Panc1 (cell line): ENCODE results near the gene CYSRT1. TPM values are rescaled to one million over a fixed set of nuclear protein-coding genes. Genes with fewer than 3 reads are reported as not detected.

ENCODE experiments used
- ATAC-seq: fragments of 200-7000 bp; cut with Tn5 transposase; 2 replicates; pipeline ENCODE4 v1.9.1; 2020; ENCODE audit warnings: mild to moderate bottlenecking, moderate library complexity
- BruUV-seq: library from RNA; stranded (reverse); fragments of 400-500 nt; replicated peaks from 2 replicates; lab custom pipeline; 2021; lab: Mats Ljungman, UMichigan
- CTCF ChIA-PET: fragments of 300-600 bp; sonication (Branson Sonifier 250); formaldehyde crosslinking; loops from one replicate; lab custom pipeline; 2022; ENCODE audit warnings: antibody characterized with exemption; lab: Charles Lee
- POLR2A ChIA-PET: fragments of 300-600 bp; sonication (Branson Sonifier 250); formaldehyde crosslinking; loops from one replicate; lab custom pipeline; 2022; ENCODE audit warnings: antibody characterized with exemption; lab: Charles Lee
- DNase-seq: peaks from one replicate; pipeline ENCODE4 v3.0.0-alpha.2; 2010; ENCODE audit warnings: low read depth, low spot score
- H3K27ac ChIP-seq: 2 replicates; pipeline ENCODE4 v1.5.1; 2011; ENCODE audit warnings: mild to moderate bottlenecking, low read length, inconsistent platforms
- H3K27me3 ChIP-seq: fragments of 200-500 bp; sonication (Bioruptor generic); 2 replicates; pipeline ENCODE4 v1.6.0; 2014; ENCODE audit warnings: low read length, inconsistent platforms; ENCODE audit not compliant: control insufficient read depth, insufficient read depth
- H3K36me3 ChIP-seq: fragments of 200-500 bp; sonication (Bioruptor generic); 2 replicates; pipeline ENCODE4 v1.5.1; 2014; ENCODE audit warnings: inconsistent platforms, mild to moderate bottlenecking, low read length, moderate library complexity; ENCODE audit not compliant: control insufficient read depth, insufficient read depth
- H3K4me1 ChIP-seq: 2 replicates; pipeline ENCODE4 v1.5.1; 2011; ENCODE audit warnings: inconsistent platforms, mild to moderate bottlenecking, low read length, moderate library complexity; ENCODE audit not compliant: control insufficient read depth, insufficient read depth
- H3K4me3 ChIP-seq, 2 experiments: 2 replicates each; pipeline ENCODE4 v1.5.1; 2011 to 2012; ENCODE audit warnings: low read depth in 2 of 2, low read length in 2 of 2, mild to moderate bottlenecking in 2 of 2, inconsistent platforms in 1 of 2, moderate library complexity in 1 of 2
- H3K9me3 ChIP-seq: fragments of 200-500 bp; sonication (Bioruptor generic); 2 replicates; pipeline ENCODE4 v1.5.1; 2014; ENCODE audit warnings: low read depth, mild to moderate bottlenecking, inconsistent platforms, low read length, moderate library complexity; ENCODE audit not compliant: control insufficient read depth, insufficient read depth
- POLR2AphosphoS5 ChIP-seq: IDR thresholded peaks from 2 replicates; pipeline ENCODE4 v1.6.1; 2012; ENCODE audit warnings: mild to moderate bottlenecking, low read depth, low read length, moderate library complexity
- SIN3A ChIP-seq: IDR thresholded peaks from 2 replicates; pipeline ENCODE4 v1.6.1; 2012; ENCODE audit warnings: low read depth, mild to moderate bottlenecking, low read length, moderate library complexity, borderline replicate concordance; ENCODE audit not compliant: insufficient read depth
- TCF7L2 ChIP-seq: IDR thresholded peaks from 2 replicates; pipeline ENCODE4 v1.6.1; 2011; ENCODE audit warnings: mild to moderate bottlenecking, low read depth, low read length, inconsistent platforms
- in situ Hi-C: cut with HindIII; loops from 2 replicates; pipeline ENCODE4 v1.10.0; 2016; ENCODE audit warnings: low sequenced_read_pairs, low pct_unique_long_range_greater_than_20kb
- intact Hi-C: fragments of 100-400 bp; cut with micrococcal nuclease; formaldehyde crosslinking; loops from one replicate; pipeline ENCODE4 v1.10.0; 2022; ENCODE audit not compliant: unreplicated experiment
- total RNA-seq: library from RNA; stranded (reverse); gene quantifications from one replicate; pipeline ENCODE4 v1.2.1, GENCODE V29; 2021; ENCODE audit not compliant: unreplicated experiment
- TF ChIP-seq, protein P1 (sequence below): fragments of 450-650 bp; IDR thresholded peaks from 2 replicates; pipeline ENCODE4 v1.5.1; 2017; ENCODE audit warnings: mild to moderate bottlenecking
- TF ChIP-seq, protein P2 (sequence below), 2 experiments: IDR thresholded peaks; 2 replicates each; pipeline ENCODE4 v1.6.1; 2011 to 2012; ENCODE audit warnings: low read depth in 2 of 2, control low read depth in 1 of 2, low read length in 1 of 2, mild to moderate bottlenecking in 1 of 2, moderate library complexity in 1 of 2; ENCODE audit not compliant: insufficient read depth in 1 of 2

CYSRT1 gene
- total RNA-seq, 1 experiment from 2014 or later, result 0.67 TPM

DNA sequence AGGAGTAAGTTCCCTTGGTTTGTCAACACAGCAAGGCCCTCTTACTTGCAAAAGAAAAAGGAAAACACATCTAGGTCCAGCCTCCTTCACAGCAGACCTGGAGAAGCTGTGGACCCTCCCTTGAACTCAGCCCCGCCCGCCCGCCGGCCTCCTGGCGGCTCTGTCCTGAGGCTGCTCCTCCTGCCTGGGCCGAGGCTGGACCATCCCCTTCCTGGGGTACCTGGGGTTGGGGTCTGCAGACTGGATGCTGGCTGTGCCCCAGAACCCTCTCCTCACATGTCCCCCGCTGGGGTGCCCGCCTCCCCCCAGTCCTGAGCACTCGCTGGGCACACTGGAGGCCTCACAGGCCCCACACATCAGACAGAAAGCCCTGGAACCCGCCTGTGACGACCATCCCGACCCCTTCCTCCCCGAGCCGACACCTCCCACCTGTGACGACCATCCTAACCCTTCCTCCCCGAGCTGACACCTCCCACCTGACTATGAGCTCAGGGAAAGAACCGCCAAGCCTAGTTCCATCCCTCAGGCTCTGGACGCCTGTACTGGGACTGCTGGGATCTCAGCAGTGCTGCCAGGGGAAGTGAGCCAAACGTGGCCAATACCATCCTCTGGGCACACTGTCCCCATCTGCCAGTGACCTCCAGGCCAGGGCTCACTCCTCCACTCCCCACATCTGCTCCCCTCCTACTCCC lies 45.9 kb upstream of the CYSRT1 start:
- no peaks in the 10 kb centered on the region for H3K27me3 ChIP-seq
- BruUV-seq, result no TSS peak
- DNase-seq (no peak), ATAC-seq (no peak)
- intact Hi-C loops (no loop called here), in situ Hi-C loops (no loop called here)
- H3K4me3 ChIP-seq, result no peak overlapping the region
- no peaks in the 10 kb centered on the region for H3K4me1 ChIP-seq
- POLR2A ChIA-PET, result no interaction called here
- CTCF ChIA-PET, result no interaction called here
- TF ChIP-seq TCF7L2 (no peak), SIN3A (no peak)
- TF ChIP-seq, protein P1, sequence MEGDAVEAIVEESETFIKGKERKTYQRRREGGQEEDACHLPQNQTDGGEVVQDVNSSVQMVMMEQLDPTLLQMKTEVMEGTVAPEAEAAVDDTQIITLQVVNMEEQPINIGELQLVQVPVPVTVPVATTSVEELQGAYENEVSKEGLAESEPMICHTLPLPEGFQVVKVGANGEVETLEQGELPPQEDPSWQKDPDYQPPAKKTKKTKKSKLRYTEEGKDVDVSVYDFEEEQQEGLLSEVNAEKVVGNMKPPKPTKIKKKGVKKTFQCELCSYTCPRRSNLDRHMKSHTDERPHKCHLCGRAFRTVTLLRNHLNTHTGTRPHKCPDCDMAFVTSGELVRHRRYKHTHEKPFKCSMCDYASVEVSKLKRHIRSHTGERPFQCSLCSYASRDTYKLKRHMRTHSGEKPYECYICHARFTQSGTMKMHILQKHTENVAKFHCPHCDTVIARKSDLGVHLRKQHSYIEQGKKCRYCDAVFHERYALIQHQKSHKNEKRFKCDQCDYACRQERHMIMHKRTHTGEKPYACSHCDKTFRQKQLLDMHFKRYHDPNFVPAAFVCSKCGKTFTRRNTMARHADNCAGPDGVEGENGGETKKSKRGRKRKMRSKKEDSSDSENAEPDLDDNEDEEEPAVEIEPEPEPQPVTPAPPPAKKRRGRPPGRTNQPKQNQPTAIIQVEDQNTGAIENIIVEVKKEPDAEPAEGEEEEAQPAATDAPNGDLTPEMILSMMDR, result no peak
- no peak overlapping the region for H3K27ac ChIP-seq
- H3K36me3 ChIP-seq, result no peaks in the 10 kb centered on the region
- H3K9me3 ChIP-seq, result no peaks in the 10 kb centered on the region

DNA sequence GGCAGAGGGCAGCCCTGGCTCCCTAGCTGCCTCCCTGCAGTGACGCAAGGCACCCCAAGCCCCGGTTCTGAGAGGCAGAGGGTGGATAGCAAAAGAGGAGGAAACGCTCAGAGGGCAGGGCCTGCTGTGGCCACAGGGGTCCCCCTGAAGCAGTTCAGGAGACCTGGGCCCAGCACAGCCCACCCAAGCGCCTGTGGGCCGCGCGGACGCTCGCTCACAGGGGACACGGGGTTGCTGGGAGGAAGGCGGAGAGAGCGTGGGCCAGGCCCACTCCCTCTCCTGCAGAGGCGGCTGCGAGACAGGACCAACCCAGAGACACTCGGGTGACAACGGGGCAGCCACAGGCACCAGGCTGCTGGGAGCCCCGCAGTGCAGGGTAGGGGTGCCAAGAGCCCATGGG lies 45.2 kb upstream of the CYSRT1 start:
- ChIA-PET POLR2A (no interaction called here), CTCF (no interaction called here)
- Histone ChIP-seq H3K9me3 (no peaks in the 10 kb centered on the region), H3K27ac (no peak overlapping the region), H3K4me1 (no peaks in the 10 kb centered on the region), H3K36me3 (no peaks in the 10 kb centered on the region), H3K27me3 (no peaks in the 10 kb centered on the region), H3K4me3 (no peak overlapping the region)
- DNase-seq, result no peak
- intact Hi-C loops, result no loop called here
- in situ Hi-C loops, result no loop called here
- TF ChIP-seq POLR2AphosphoS5 (no peak), TCF7L2 (no peak), SIN3A (no peak)
- TF ChIP-seq, protein P2, sequence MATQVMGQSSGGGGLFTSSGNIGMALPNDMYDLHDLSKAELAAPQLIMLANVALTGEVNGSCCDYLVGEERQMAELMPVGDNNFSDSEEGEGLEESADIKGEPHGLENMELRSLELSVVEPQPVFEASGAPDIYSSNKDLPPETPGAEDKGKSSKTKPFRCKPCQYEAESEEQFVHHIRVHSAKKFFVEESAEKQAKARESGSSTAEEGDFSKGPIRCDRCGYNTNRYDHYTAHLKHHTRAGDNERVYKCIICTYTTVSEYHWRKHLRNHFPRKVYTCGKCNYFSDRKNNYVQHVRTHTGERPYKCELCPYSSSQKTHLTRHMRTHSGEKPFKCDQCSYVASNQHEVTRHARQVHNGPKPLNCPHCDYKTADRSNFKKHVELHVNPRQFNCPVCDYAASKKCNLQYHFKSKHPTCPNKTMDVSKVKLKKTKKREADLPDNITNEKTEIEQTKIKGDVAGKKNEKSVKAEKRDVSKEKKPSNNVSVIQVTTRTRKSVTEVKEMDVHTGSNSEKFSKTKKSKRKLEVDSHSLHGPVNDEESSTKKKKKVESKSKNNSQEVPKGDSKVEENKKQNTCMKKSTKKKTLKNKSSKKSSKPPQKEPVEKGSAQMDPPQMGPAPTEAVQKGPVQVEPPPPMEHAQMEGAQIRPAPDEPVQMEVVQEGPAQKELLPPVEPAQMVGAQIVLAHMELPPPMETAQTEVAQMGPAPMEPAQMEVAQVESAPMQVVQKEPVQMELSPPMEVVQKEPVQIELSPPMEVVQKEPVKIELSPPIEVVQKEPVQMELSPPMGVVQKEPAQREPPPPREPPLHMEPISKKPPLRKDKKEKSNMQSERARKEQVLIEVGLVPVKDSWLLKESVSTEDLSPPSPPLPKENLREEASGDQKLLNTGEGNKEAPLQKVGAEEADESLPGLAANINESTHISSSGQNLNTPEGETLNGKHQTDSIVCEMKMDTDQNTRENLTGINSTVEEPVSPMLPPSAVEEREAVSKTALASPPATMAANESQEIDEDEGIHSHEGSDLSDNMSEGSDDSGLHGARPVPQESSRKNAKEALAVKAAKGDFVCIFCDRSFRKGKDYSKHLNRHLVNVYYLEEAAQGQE (IDR thresholded peaks at IDR 0.05; ENCODE audit: insufficient read depth in 1 of 2, low read depth in 2 of 2, low read length in 1 of 2), result no peak
- TF ChIP-seq, protein P1, result no peak
- ATAC-seq, result no peak
- no TSS peak for BruUV-seq
